PC-3 (cell line): Measurements from ENCODE around the gene SULT2B1. TPM values are rescaled to one million over a fixed set of nuclear protein-coding genes. Genes with fewer than 3 reads are reported as not detected.

Source experiments
- ATAC-seq: fragments of 200-7000 bp; cut with Tn5 transposase; 2 replicates; pipeline ENCODE4 v1.9.1; 2020; ENCODE audit warnings: mild to moderate bottlenecking, moderate library complexity
- BruUV-seq: library from RNA; stranded (reverse); fragments of 400-500 nt; replicated peaks from 2 replicates; lab custom pipeline; 2021; lab: Mats Ljungman, UMichigan
- CTCF ChIA-PET: fragments of 300-600 bp; sonication (Branson Sonifier 250); formaldehyde crosslinking; loops from one replicate; lab custom pipeline; 2022; ENCODE audit warnings: antibody characterized with exemption; lab: Charles Lee
- POLR2A ChIA-PET: fragments of 300-600 bp; sonication (Branson Sonifier 250); formaldehyde crosslinking; loops from one replicate; lab custom pipeline; 2022; ENCODE audit warnings: antibody characterized with exemption; ENCODE audit not compliant: unreplicated experiment; lab: Charles Lee
- DNase-seq: peaks from one replicate; pipeline ENCODE4 v3.0.0-alpha.2; 2015
- H2AFZ ChIP-seq: fragments of 300-600 bp; sonication (generic); 2 replicates; pipeline ENCODE4 v1.6.0; 2016; ENCODE audit warnings: antibody characterized with exemption, low read length
- H3F3A ChIP-seq: fragments of 300-600 bp; sonication (generic); one replicate; pipeline ENCODE4 v1.6.0; 2017; ENCODE audit warnings: antibody characterized with exemption, low read length, control low read depth, mild to moderate bottlenecking; ENCODE audit not compliant: unreplicated experiment
- H3K27ac ChIP-seq: fragments of 300-600 bp; sonication (generic); 2 replicates; pipeline ENCODE4 v1.5.1; 2016; ENCODE audit warnings: mild to moderate bottlenecking, low read length
- H3K27me3 ChIP-seq: fragments of 300-600 bp; sonication (generic); 2 replicates; pipeline ENCODE4 v1.6.1; 2016; ENCODE audit warnings: low read length, mixed read lengths
- H3K36me3 ChIP-seq: fragments of 300-600 bp; sonication (generic); 2 replicates; pipeline ENCODE4 v1.6.1; 2016; ENCODE audit warnings: low read depth, mixed run types, low read length, mixed read lengths
- H3K4me1 ChIP-seq: fragments of 300-600 bp; sonication (generic); 2 replicates; pipeline ENCODE4 v1.5.1; 2016; ENCODE audit warnings: low read length; ENCODE audit not compliant: insufficient read depth
- H3K4me2 ChIP-seq: fragments of 300-600 bp; sonication (generic); 2 replicates; pipeline ENCODE4 v1.6.0; 2016; ENCODE audit warnings: low read length
- H3K4me3 ChIP-seq: fragments of 300-600 bp; sonication (generic); 2 replicates; pipeline ENCODE4 v1.5.1; 2016; ENCODE audit warnings: mild to moderate bottlenecking, low read length, mixed read lengths
- H3K79me2 ChIP-seq: fragments of 300-600 bp; sonication (generic); 2 replicates; pipeline ENCODE4 v1.6.1; 2017; ENCODE audit warnings: low read length, mixed read lengths
- H3K9ac ChIP-seq: fragments of 300-600 bp; sonication (generic); 2 replicates; pipeline ENCODE4 v1.6.0; 2016; ENCODE audit warnings: mild to moderate bottlenecking, low read length
- H3K9me2 ChIP-seq: fragments of 300-600 bp; sonication (generic); replicated peaks from 2 replicates; pipeline ENCODE4 v1.6.1; 2016; ENCODE audit warnings: mixed run types, low read length, mixed read lengths
- H3K9me3 ChIP-seq: fragments of 300-600 bp; sonication (generic); 2 replicates; pipeline ENCODE4 v1.6.1; 2016; ENCODE audit warnings: low read length, mixed read lengths
- H4K20me1 ChIP-seq: fragments of 300-600 bp; sonication (generic); 2 replicates; pipeline ENCODE4 v1.6.1; 2016; ENCODE audit warnings: low read length, mixed read lengths
- EZH2 ChIP-seq: fragments of 300-600 bp; sonication (generic); IDR thresholded peaks from one replicate; pipeline ENCODE4 v1.6.1; 2017; ENCODE audit warnings: antibody characterized with exemption, mild to moderate bottlenecking, low read length; ENCODE audit not compliant: unreplicated experiment
- EZH2phosphoT487 ChIP-seq: fragments of 300-600 bp; sonication (generic); IDR thresholded peaks from 2 replicates; pipeline ENCODE4 v1.6.1; 2018; ENCODE audit warnings: mild to moderate bottlenecking, antibody characterized with exemption, low read length, borderline replicate concordance
- intact Hi-C: fragments of 100-400 bp; cut with micrococcal nuclease; formaldehyde crosslinking; loops from 2 replicates; pipeline ENCODE4 v1.9.0; 2023
- total RNA-seq: library from RNA; depleted of rRNA; stranded (reverse); fragments of >200 nt; gene quantifications from 2 replicates; pipeline ENCODE4 v1.2.3, GENCODE V29; 2014
- TF ChIP-seq, protein P1 (sequence below): fragments of 300-600 bp; sonication (generic); conservative IDR thresholded peaks from 2 replicates; pipeline ENCODE4 v1.5.1; 2017; ENCODE audit warnings: antibody characterized with exemption, low read depth, mild to moderate bottlenecking, low read length

Gene SULT2B1
- total RNA-seq, 1 experiment from 2014 or later = 6.7 TPM

DNA sequence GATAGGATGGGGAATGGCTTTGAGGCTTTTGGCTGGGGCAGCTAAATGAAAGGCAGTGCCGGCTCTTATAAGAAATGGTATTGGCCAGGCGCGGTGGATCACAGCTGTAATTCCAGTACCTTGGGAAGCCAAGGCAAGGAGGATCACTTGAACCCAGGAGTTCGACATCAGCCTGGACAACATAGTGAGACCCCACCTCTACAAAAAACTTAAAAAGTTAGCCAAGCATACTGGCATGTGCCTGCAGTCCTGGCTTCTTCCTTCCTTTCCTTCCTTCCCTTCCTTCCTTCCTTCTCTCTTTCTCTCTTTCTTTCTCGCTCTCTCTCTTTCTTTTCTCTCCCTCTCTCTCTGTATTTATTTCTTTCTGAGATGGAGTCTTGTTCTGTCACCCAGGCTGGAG lies 90.9 kb downstream of the SULT2B1 start:
- H3K36me3 ChIP-seq = no peaks in the 10 kb centered on the region
- BruUV-seq = no TSS peak
- no peak for TF ChIP-seq EZH2phosphoT487
- TF ChIP-seq, protein P1, sequence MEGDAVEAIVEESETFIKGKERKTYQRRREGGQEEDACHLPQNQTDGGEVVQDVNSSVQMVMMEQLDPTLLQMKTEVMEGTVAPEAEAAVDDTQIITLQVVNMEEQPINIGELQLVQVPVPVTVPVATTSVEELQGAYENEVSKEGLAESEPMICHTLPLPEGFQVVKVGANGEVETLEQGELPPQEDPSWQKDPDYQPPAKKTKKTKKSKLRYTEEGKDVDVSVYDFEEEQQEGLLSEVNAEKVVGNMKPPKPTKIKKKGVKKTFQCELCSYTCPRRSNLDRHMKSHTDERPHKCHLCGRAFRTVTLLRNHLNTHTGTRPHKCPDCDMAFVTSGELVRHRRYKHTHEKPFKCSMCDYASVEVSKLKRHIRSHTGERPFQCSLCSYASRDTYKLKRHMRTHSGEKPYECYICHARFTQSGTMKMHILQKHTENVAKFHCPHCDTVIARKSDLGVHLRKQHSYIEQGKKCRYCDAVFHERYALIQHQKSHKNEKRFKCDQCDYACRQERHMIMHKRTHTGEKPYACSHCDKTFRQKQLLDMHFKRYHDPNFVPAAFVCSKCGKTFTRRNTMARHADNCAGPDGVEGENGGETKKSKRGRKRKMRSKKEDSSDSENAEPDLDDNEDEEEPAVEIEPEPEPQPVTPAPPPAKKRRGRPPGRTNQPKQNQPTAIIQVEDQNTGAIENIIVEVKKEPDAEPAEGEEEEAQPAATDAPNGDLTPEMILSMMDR = no peak
- no peak overlapping the region for H3K4me2 ChIP-seq
- ChIA-PET POLR2A (no interaction called here), CTCF (no interaction called here)
- no peak overlapping the region for H2AFZ ChIP-seq
- H4K20me1 ChIP-seq = no peaks in the 10 kb centered on the region
- no peaks in the 10 kb centered on the region for H3K27me3 ChIP-seq
- peaks cover 8% of the 10 kb centered on the region; the same call in 1 of the 2 replicates for H3K4me1 ChIP-seq
- no peaks in the 10 kb centered on the region for H3K9me2 ChIP-seq
- H3K79me2 ChIP-seq = no peaks in the 10 kb centered on the region
- no peak overlapping the region for H3K27ac ChIP-seq
- no peaks in the 10 kb centered on the region for H3K9me3 ChIP-seq
- no peaks in the 10 kb centered on the region for H3F3A ChIP-seq
- H3K9ac ChIP-seq = no peak overlapping the region
- H3K4me3 ChIP-seq = no peak overlapping the region
- intact Hi-C loops = no loop called here
- ATAC-seq (no peak), DNase-seq (no peak)

DNA sequence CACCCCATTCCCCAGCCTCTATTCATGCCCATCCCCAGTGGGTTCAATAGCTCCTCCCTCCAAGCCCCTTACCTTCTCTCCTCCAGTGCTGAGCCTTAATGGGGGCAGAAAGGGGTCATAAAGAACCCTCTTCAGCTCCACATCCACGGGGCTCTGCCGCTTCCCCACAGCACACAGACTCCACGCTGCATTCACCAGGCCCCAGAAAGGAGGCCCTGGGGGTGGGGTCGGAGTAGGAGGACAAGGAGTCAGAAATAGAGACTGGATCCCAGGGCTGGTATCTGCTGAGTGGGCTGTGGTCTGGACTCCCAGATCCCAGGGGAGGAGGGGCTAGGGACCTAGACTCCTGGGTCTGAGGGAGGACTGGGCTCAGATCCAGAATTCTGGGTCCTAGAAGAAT lies 92.4 kb downstream of the SULT2B1 start:
- no peak for DNase-seq
- CTCF ChIA-PET = no interaction called here
- POLR2A ChIA-PET = interaction anchor here (0.6 kb wide), 1 partner anchor 25 kb away, joined by 3 read pairs; the partner anchor contains the start of genes RPL18 and SPHK2
- no peak overlapping the region for H3K27ac ChIP-seq
- ATAC-seq = no peak
- H3K27me3 ChIP-seq = no peaks in the 10 kb centered on the region
- H3F3A ChIP-seq = no peaks in the 10 kb centered on the region
- no peak overlapping the region for H3K4me3 ChIP-seq
- no peak overlapping the region for H2AFZ ChIP-seq
- H4K20me1 ChIP-seq = no peaks in the 10 kb centered on the region
- intact Hi-C loops = no loop called here
- BruUV-seq = no TSS peak
- H3K9ac ChIP-seq = no peak overlapping the region
- H3K4me1 ChIP-seq = peaks cover 6% of the 10 kb centered on the region; the same call in 1 of the 2 replicates
- H3K9me3 ChIP-seq = no peaks in the 10 kb centered on the region
- no peak overlapping the region for H3K4me2 ChIP-seq
- H3K79me2 ChIP-seq = no peaks in the 10 kb centered on the region
- no peaks in the 10 kb centered on the region for H3K9me2 ChIP-seq
- TF ChIP-seq EZH2 = no peak
- TF ChIP-seq, protein P1 = no peak
- TF ChIP-seq EZH2phosphoT487 = no peak
- no peaks in the 10 kb centered on the region for H3K36me3 ChIP-seq

DNA sequence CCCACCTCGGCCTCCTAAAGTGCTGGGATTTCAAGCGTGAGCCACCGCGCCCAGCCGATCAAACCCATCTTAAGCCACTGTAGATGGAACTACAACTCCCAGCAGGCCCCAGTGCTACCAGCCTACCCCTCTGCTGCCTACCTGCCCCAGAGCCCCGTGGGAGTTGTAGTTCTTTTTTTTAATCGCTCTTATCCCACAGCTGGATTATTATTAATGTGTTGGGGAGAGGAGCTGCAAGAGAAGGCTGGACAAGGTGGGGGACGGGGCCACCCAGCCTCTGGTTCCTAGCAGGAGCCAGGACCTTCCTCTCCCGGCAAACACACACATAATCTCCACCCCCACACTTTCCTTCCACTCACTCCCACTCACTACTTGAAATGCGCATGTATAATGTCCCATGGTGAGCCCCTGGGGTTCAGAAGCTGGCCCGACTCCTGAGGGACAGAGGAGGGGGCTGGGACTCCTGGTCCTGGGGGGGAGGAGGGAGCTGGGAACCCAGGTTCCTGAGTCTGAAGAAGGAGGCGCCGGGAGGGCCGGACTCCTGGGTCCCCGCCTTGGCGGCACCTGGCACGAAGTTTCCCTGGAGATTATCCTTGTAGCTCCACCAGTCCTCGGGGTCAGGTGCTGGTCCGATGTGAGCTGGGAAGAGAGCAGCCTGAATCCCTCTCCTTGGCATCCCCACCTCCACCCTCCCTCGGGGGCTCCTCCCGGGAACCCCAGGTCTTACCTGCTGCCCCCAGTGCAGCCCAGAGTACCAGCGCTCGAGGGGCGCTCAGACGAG lies 93.1 kb downstream of the SULT2B1 start:
- H3K4me1 ChIP-seq = peaks cover 6% of the 10 kb centered on the region; the same call in 1 of the 2 replicates
- H3K27ac ChIP-seq = no peak overlapping the region
- DNase-seq (peak; percentile 63), ATAC-seq (peak; percentile 59)
- no peaks in the 10 kb centered on the region for H3K9me2 ChIP-seq
- H3K9me3 ChIP-seq = no peaks in the 10 kb centered on the region
- ChIA-PET CTCF (interaction anchor here (0.7 to 1.4 kb wide), 4 partner anchors 12 to 140 kb away, joined by 3 to 8 read pairs (median 6); no protein-coding TSS in a partner anchor), POLR2A (interaction anchor here (0.6 kb wide), 2 partner anchors 26 to 69 kb away, joined by 3 read pairs; partner anchors contain the start of genes RPL18 and SPHK2)
- H3K79me2 ChIP-seq = no peaks in the 10 kb centered on the region
- no peaks in the 10 kb centered on the region for H3F3A ChIP-seq
- no peaks in the 10 kb centered on the region for H4K20me1 ChIP-seq
- peak overlapping the region; percentile 70 for H3K4me3 ChIP-seq
- H3K36me3 ChIP-seq = no peaks in the 10 kb centered on the region
- BruUV-seq = no TSS peak
- no peak overlapping the region for H3K9ac ChIP-seq
- peak overlapping the region; percentile 96 for H2AFZ ChIP-seq
- no peaks in the 10 kb centered on the region for H3K27me3 ChIP-seq
- H3K4me2 ChIP-seq = peak overlapping the region; percentile 92
- intact Hi-C loops = no loop called here
- no peak for TF ChIP-seq EZH2
- TF ChIP-seq, protein P1 = no peak
- no peak for TF ChIP-seq EZH2phosphoT487
